T-helper 1 cell treated with Interleukin-12 subunit alpha and Interleukin-12 subunit beta and Interleukin-4 antibody, amounts not matched to agents 30 ng/mL and 1 ng/mL, for 36 hours (primary cell): ENCODE data around the gene PLCL1. TPM values are rescaled to one million over a fixed set of nuclear protein-coding genes. Genes with fewer than 3 reads are reported as not detected.
"Not testable (repeated sequence)": the region's sequence is repeated elsewhere in the genome, so short reads cannot be mapped to it uniquely, and the experiment has no call there.

Source experiments
- intact Hi-C: fragments of 100-400 bp; cut with micrococcal nuclease; formaldehyde crosslinking; loops from one replicate; pipeline ENCODE4 v1.15.1; 2024
- total RNA-seq: library from RNA; stranded (reverse); gene quantifications from 2 replicates; pipeline ENCODE4 v1.2.3, GENCODE V29; 2022

The PLCL1 gene
- total RNA-seq, 1 donor from 2014 or later = 2.7 TPM

GRCh38 chr2:198143793-198144192, 339.4 kb downstream of the PLCL1 start:
- intact Hi-C loops = no loop called here

GRCh38 chr2:198144660-198145059, 340.3 kb downstream of the PLCL1 start:
- intact Hi-C loops = no loop called here

GRCh38 chr2:198146346-198146940, 342.1 kb downstream of the PLCL1 start:
- intact Hi-C loops = no loop called here

GRCh38 chr2:198157314-198157713, 352.9 kb downstream of the PLCL1 start:
- intact Hi-C loops = no loop called here

GRCh38 chr2:198161151-198161550, 356.8 kb downstream of the PLCL1 start:
- intact Hi-C loops = no loop called here

- intact Hi-C loops = no loop called here
These were observed 357.9 kb downstream of the PLCL1 start for GRCh38 chr2:198162276-198162675.

- intact Hi-C loops = no loop called here
These were observed 360.4 kb downstream of the PLCL1 start for GRCh38 chr2:198164843-198165242.

- intact Hi-C loops = no loop called here
These were observed 360.9 kb downstream of the PLCL1 start for GRCh38 chr2:198165289-198165688.

GRCh38 chr2:198167346-198167745, 363.0 kb downstream of the PLCL1 start:
- intact Hi-C loops = no loop called here

GRCh38 chr2:198168651-198169050, 364.3 kb downstream of the PLCL1 start:
- intact Hi-C loops = no loop called here

- intact Hi-C loops = no loop called here
These were observed 368.8 kb downstream of the PLCL1 start for GRCh38 chr2:198173242-198173641.

- intact Hi-C loops = no loop called here
These were observed 369.5 kb downstream of the PLCL1 start for GRCh38 chr2:198173864-198174263.

- intact Hi-C loops = no loop called here
These were observed 370.9 kb downstream of the PLCL1 start for GRCh38 chr2:198175271-198175670.

- intact Hi-C loops = no loop called here
These were observed 372.6 kb downstream of the PLCL1 start for GRCh38 chr2:198177040-198177439.

GRCh38 chr2:198178766-198179165, 374.4 kb downstream of the PLCL1 start:
- intact Hi-C loops = no loop called here

- intact Hi-C loops = no loop called here
These were observed 381.9 kb downstream of the PLCL1 start for GRCh38 chr2:198186257-198186656.

GRCh38 chr2:198187841-198188240, 383.4 kb downstream of the PLCL1 start:
- intact Hi-C loops = no loop called here

- intact Hi-C loops = no loop called here
These were observed 384.6 kb downstream of the PLCL1 start for GRCh38 chr2:198188982-198189381.

- intact Hi-C loops = no loop called here
These were observed 387.3 kb downstream of the PLCL1 start for GRCh38 chr2:198191651-198192050.

- intact Hi-C loops = not testable (repeated sequence)
These were observed 392.2 kb downstream of the PLCL1 start for GRCh38 chr2:198196556-198196955.
